HG03139 (cell line): ENCODE results near the gene HNRNPA1.
"Not testable (repeated sequence)": the region's sequence is repeated elsewhere in the genome, so short reads cannot be mapped to it uniquely, and the experiment has no call there.

Experiments used
- ATAC-seq: cut with Tn5 transposase; IDR thresholded peaks from one replicate; pipeline ENCODE4 v1.9.1; 2021; ENCODE audit not compliant: unreplicated experiment

HNRNPA1 gene

GRCh38 chr12:54296393-54297099, 16.0 kb downstream of the HNRNPA1 start:
- ATAC-seq = no peak

DNA sequence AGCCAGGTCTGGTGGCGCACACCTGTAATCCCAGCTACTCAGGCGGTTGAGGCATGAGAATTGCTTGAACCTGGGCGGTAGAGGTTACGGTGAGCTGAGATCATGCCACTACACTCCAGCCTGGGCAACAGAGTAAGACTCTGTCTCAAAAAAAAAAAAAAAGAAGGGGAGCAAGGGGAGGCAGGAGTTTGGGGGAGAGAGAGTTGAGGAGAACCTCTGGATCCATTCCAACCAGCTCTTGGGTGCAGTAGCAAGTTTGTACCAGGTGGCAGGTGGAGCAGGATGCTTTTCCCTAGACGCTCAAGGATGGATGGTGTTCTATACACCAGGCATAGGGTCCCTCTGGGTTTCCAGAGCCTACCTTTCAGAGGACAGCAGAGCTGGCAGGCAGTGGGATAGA, 18.4 kb downstream of the HNRNPA1 start:
- no peak for ATAC-seq

GRCh38 chr12:54299515-54300224, 19.1 kb downstream of the HNRNPA1 start:
- ATAC-seq = no peak

DNA sequence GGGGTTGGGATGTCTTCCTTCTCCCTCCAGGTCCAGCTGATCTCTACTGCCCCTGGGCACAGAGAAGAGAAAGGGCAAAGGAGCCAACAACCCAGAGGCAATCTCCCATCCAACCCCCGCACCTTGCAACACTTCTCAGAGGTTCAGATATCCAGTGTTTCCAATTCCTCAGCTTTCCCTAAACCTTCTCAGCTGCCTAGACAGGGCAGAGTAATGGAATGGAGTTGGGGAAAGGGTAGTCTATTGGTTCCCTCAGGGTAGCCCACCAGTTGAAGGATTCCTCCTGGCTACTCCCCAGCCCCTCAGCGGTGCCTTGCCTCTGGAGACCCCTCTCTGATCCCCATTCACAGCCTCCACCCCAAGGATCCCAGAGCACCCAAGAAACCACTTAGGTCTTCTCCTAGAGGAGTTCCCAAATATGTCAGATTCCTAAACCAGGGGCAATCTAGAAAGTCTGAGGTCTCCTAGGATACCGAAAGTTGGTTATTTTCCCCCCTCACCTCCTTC, 19.8 kb downstream of the HNRNPA1 start:
- no peak for ATAC-seq

GRCh38 chr12:54300732-54301427, 20.4 kb downstream of the HNRNPA1 start, which contains the start of gene NFE2:
Gene NFE2 (minus strand): TSS chr12:54301015. CDS start chr12:54295248, 5,767 bp downstream.
- no peak for ATAC-seq

GRCh38 chr12:54301428-54302048, 21.0 kb downstream of the HNRNPA1 start:
- no peak for ATAC-seq

DNA sequence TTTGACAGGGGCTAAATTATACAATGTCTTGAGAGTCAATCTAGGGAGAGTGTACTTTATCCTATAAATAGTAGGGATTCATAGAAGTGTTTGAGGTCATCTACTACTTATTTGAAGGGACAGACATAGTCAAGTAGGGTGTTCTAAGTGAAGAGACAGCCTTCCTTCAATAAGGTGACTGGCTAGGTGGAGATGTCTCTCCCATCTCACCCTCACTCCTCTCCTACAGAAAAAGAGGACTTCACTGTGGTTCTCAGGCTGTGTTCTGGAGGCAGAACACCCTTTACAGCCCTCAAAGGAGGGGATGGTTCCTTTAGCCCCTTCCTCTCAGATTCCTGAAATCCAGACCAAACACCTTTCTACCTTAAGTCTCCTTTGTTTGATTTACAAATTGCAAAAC, 23.1 kb downstream of the HNRNPA1 start:
- ATAC-seq = no peak

GRCh38 chr12:54304187-54304810, 23.8 kb downstream of the HNRNPA1 start:
- ATAC-seq = no peak

GRCh38 chr12:54306925-54307741, 26.6 kb downstream of the HNRNPA1 start:
- ATAC-seq = no peak

- ATAC-seq = no peak
Observed at GRCh38 chr12:54311051-54311450, 30.5 kb downstream of the HNRNPA1 start.

GRCh38 chr12:54312309-54312708, 31.8 kb downstream of the HNRNPA1 start:
- ATAC-seq = not testable (repeated sequence)

GRCh38 chr12:54321363-54321762, 40.8 kb downstream of the HNRNPA1 start:
- ATAC-seq = no peak

GRCh38 chr12:54324617-54325441, 44.3 kb downstream of the HNRNPA1 start, which contains the start of gene COPZ1:
Gene COPZ1 (plus strand): TSS chr12:54325131. CDS start chr12:54325164, 33 bp downstream.
- ATAC-seq = peak; percentile 98

GRCh38 chr12:54325442-54326109, 45.0 kb downstream of the HNRNPA1 start:
- not testable (repeated sequence) for ATAC-seq

DNA sequence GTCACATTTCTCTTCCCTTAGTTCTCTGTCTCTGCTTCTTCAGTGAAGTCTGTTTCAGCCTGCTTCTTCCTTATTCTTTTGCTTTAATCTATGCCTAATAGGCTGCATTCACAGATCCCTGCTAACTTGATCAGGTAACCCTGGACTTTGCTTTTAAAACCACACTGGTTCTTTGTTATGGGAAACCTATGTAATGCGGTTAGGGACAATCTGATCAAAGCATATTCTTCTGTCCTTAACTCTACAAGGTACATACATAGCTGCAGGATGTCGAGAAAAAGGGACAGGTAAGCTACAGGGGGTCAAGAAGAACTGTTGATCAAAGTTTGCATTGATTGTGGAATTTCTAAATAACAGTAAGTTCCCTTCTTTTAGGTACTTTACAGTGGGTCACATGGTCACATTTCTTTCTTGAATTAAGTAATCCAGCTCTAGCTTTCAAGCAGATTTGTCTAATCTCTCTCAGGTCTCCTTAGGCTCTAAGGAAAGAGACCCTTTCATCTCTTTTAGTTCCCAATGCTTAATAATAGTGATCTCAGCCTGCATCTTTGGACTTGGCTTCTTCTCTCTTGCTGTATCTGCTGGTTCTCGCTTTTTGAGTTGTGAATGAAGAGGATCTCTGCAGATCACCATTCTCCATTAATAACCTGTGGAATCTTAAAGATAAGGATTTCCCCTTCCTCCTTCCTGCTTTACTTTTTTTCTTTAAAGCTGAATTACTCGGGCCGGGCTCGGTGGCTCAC, 48.2 kb downstream of the HNRNPA1 start:
- no peak for ATAC-seq

DNA sequence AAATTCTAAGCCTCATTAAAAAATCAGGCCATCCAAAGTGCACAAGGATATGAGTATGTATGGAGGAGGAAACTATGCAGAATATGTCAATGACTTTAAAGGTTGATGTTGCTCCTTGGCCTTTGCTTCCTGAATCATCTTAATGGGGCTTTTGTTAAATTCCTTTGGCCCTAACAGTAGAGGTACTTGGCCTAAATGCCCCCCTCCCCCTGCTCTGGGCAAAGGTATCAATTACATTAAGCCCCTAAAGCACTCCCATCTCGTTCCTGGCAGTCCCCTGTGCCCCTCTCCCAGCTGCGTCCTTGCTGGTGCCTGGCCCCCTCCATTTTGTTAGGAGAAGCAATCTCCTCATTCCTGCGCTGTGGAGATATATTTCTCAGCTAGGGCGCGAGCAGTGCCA, 49.2 kb downstream of the HNRNPA1 start:
- no peak for ATAC-seq

DNA sequence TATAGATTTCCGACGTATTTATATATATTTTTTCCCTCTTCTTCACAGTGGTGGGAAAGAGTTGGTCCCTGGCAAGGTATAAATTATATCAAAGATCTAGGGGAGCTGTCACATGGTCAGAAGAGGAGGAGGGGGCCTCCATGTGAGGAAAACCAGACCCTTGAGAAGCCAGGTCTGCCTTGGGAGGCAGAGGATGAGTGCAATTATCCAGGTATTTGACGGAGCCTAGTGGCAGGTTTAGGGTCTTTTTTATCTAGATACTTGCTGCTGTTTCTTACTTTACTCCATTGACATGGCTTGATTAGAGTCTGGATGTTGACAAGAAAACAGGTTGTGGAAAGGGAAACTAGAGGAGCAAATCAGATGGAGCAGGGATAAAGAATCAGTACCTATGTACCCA, 49.9 kb downstream of the HNRNPA1 start:
- ATAC-seq = no peak

DNA sequence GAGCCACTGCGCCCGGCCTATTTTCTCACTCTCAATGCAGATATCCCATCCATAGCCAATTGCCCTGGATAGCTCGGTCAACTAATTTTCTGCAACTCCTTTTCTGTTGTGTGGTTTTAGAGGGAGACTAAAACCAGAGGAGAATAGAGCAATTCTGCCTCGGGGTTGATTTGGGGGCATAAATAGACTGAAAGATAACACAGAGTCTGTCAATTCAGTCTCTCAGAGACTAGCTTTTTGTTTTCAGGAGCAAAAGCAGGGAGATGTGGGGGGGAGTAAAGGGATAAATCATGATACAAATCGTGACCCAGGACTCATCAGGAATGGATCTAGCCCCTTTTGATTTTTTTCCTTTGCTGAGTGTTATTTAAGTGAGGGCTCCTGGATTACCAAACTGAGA, 50.9 kb downstream of the HNRNPA1 start:
- no peak for ATAC-seq
